Uterine smooth muscle cell (primary cell): ENCODE measurements around the gene ATPAF1. TPM values are rescaled to one million over a fixed set of nuclear protein-coding genes. Genes with fewer than 3 reads are reported as not detected.

Experiments
- total RNA-seq: library from RNA; depleted of rRNA; stranded (reverse); fragments of >200 nt; gene quantifications from 2 replicates; pipeline ENCODE4 v1.2.3, GENCODE V29; 2014

Gene ATPAF1, protein sequence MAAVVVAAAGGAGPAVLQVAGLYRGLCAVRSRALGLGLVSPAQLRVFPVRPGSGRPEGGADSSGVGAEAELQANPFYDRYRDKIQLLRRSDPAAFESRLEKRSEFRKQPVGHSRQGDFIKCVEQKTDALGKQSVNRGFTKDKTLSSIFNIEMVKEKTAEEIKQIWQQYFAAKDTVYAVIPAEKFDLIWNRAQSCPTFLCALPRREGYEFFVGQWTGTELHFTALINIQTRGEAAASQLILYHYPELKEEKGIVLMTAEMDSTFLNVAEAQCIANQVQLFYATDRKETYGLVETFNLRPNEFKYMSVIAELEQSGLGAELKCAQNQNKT
- 44.3 and 54.0 TPM in 2 replicates for total RNA-seq

GRCh38 chr1:46667782-46668760 lies at the start of gene ATPAF1:
Gene ATPAF1, minus strand, starts transcription at chr1:46668364. Its CDS starts 42 bp downstream, at chr1:46668322.

DNA sequence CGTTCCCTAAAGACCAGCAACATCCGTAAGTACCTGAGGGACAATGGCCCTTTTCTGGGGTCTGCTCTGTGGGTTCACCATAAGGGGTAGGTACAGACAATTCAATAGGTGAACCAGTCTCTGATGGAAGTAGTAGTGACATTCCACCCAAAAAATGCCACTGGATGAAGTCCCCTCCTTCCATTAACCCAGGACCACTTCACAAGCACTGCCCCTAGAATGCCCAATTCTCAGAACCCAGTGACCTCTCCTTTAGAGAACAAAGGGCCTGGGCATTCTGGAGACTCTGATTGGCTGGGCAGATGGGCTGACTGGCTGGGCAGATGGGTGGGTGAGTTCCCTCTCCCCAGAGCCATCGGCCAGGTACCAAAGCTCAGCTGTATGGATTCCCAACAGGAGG lies 3.4 kb upstream of the ATPAF1 start, which contains the start of gene TEX38:
TEX38 (plus strand) TSS at position 301 of the 400 bp plus-strand sequence; CDS start at position 382, 81 bp downstream.

GRCh38 chr1:46616277-46617107 lies 51.7 kb downstream of the ATPAF1 start, which contains the start of gene MOB3C:
Gene MOB3C, minus strand, starts transcription at chr1:46616811. Its CDS starts 3,490 bp downstream, at chr1:46613321.

GRCh38 chr1:46603858-46604549 lies 64.2 kb downstream of the ATPAF1 start, which contains the start of gene MKNK1:
Gene MKNK1, minus strand, starts transcription at chr1:46604268. Its CDS starts 20,941 bp downstream, at chr1:46583327.

Other genes starting within 250 kb of the ATPAF1 start
- gene DMBX1, start 178.5 kb downstream of the ATPAF1 start, total RNA-seq: not detected in 2 replicates
- gene KNCN, start 116.7 kb downstream of the ATPAF1 start, total RNA-seq: not detected in 2 replicates
- 16.3 and 21.4 TPM in 2 replicates for gene MKNK1, start 64.1 kb downstream of the ATPAF1 start, total RNA-seq
- 8.5 and 11.7 TPM in 2 replicates for gene MOB3C, start 51.6 kb downstream of the ATPAF1 start, total RNA-seq
- not detected in 2 replicates for gene TEX38, start 3.5 kb upstream of the ATPAF1 start, total RNA-seq
- gene EFCAB14, start 50.8 kb upstream of the ATPAF1 start, total RNA-seq: 26.9 and 30.5 TPM in 2 replicates
- not detected in 2 replicates for gene CYP4B1, start 130.7 kb upstream of the ATPAF1 start, total RNA-seq